GM19043 (cell line): ENCODE results near the gene PIEZO2.

Source experiments
- ATAC-seq: cut with Tn5 transposase; IDR thresholded peaks from one replicate; pipeline ENCODE4 v1.9.1; 2021; ENCODE audit warnings: low read depth; ENCODE audit not compliant: unreplicated experiment

Gene PIEZO2

GRCh38 chr18:11071300-11071699, 78.1 kb downstream of the PIEZO2 start:
- ATAC-seq = no peak

DNA sequence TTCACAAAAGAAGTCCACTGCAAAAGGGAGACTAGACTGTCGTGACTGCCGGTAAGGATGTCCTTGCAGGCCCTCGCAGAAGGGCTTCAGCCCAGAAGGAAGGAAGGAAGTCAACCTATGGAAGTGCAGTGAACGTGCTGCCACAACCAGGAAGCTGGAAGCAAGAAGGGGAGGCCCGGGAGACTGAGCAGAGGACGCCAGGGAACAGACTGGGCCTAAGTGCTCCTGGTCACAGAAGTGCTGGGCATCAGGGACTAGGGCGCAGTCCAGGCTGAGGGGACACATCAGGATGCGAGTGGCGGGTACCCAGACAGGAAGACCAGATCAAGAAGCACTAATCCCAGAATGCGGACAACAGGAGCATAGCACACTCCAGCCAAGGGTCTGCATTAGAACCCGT, 78.8 kb downstream of the PIEZO2 start:
- ATAC-seq = no peak

DNA sequence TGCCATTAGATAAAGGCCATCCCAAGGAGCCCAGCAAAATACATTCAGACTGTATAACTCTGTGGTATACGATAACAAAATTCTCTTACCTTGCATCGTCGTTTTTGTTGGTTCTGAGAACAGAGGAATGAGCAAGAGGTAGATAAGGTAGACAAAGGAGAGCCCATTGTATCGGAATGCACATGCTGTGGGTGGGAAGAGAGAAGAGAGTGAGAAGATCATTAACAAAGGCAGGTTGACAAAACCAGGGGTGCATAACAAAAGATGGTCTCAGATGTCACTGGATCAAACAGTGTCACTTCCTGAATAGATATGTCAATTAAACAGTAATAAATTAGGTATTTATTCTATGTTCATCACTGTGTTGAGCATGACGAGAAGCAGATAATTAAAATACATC, 83.3 kb downstream of the PIEZO2 start:
- ATAC-seq = no peak

DNA sequence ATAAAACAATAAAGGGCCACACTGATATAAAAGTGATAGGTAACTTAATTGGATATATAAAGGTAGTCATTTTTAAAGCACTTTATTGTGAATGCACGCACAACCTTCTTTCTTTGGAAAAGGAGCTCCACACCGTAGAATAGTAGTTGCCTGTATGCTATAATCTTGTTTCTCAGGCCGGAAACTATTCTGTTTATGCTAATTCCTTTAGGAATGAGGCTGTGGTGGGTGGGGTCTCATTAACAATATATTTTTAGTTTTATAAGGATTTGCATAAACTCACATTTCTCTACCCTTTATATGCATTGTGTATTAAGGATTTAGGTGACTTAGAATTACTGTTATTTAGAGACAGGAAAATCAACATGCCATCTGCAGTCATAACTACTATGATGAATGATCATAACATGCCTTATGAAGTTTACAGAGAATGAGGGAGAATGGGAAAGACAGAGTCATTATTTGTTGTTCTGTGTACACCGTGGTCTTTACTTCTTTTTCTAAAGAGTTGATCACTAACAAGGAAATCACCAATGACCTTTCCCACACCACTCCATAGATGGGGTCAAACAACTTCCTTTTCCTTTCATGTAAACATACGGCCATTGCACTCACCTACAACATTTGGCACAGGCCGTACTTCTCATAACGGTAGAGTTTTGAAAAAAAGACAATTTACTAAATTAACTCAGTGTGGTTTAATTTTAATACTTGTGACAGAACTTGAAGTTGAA, 84.5 kb downstream of the PIEZO2 start:
- ATAC-seq = no peak

DNA sequence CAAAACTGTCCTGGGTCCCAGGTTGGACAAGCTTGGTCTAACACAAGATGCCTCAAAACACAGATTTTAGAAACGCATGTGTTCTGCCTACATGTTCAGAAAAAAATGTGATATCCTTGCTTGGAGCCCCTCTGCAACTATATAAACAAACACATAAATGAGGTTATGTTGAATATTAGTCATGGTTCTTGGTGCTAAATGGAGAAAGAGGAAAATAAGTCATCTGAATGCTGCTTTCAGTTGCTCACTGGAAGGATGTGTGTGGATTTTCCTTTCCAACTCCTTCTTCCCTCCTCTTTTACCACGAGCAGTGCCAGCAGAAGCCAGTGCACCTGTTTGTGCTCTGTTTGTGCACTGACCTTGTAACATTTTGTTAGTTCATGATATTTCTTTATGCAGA, 85.3 kb downstream of the PIEZO2 start:
- no peak for ATAC-seq

DNA sequence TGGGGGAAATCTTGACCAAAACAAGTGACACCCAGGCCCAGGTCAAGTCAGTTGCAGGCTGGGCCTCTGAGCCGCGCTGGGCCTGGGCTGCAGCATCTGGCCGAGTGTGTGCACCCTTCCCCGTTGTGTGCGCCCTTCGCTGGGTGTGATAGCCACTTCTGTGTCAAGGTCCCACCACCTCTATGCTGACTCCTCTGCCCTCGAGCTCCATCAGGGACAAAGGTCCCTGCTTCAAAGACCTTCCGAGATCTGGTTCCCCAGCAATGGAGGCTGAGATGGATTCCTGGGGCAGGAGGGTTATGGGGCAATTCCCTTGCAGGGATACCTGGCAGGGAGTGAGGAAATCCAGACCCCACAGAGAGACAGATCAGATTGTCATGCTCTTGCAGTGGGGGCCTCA, 93.6 kb downstream of the PIEZO2 start:
- no peak for ATAC-seq

DNA sequence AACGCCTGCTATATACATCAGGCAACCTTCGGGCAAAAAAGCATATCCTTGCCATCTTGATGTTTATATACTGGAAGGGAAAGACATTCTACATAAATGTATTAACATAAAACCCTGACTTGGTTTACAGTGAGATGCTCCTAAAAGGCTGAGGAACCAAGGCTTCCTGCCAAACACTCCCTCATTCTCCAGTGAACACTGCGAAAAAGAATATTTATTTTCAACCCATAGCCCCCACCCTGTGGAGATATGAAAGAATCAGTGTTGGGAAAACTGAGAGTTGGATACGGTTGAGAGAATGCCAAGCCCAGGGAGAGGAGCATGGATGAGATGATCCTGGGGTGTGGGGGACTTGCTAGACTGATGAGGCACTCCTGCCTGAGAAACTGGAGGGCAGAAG, 94.9 kb downstream of the PIEZO2 start:
- ATAC-seq = no peak

DNA sequence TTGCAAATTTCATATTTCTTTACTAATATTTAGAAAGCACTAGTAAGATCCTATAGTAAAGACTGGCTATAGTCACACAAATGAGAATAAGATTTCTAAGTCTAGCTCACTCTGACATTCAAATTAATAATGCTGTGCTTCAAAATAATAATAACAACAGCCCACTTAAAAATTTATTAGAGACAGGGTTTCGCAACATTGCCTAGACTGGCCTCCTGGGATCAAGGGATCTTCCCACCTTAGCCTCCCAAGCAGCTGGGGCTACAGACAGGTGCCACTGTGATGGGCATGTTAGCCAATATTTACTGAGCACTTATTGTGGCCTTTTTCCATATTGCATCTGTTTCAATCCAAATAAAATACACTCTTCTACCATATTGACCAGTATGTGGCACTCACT, 96.1 kb downstream of the PIEZO2 start:
- no peak for ATAC-seq

DNA sequence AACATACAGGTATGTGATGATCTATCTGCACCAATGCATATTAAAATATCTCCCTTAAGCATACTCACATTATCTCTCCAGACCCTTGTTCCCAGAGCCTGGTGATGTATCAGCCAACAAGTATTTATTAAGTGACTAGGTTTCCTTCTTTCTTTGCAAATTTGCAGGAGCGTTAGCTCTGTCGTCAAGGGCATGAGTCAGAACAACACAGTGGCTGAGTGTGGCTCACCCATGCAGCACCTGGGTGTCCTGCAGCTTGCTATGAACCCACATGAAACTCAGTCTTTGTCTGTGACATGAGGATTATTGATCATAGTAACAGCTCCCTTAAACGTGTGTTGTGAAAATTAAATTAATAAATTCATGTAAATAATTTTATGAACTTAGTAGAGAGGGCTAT, 96.6 kb downstream of the PIEZO2 start:
- no peak for ATAC-seq

- no peak for ATAC-seq
These were observed 97.9 kb downstream of the PIEZO2 start for GRCh38 chr18:11051462-11051861.

DNA sequence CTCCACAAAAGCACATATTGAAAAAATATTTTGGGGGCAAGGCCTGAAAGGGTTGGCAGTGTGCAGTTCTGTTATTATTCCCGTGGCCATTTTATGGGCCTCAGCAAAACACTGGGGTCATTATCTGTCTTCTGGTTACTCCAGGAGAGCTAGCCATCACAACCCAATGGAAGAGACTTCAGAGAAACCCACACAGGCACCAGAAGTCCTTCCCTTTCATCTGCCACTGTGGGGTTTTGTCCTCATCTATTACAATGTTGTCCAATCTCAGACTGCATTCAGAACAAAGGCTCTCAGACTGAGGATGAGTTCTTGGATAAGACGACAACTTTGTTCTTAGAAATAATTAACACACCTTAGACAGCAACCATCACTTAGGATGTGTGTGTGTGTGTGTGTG, 98.4 kb downstream of the PIEZO2 start:
- ATAC-seq = no peak

DNA sequence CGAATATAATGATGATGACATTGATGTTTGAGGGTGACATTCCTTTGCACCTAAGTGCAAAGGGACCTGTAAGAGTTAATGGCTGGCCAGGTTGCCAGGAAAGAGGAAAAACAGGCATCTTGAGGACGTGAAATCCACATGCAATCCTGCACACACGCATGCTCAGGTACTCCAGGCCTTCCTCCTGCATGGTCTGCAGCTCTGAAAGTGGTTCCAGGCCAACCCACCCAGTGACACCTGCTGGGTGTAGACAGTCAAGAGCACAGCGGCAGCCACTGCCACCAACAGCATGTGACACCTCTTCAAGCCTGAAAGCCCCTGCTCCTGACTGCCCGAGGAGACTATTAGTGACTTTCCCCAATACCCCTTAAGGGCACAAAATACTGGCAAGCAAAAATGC, 101.6 kb downstream of the PIEZO2 start:
- no peak for ATAC-seq

- no peak for ATAC-seq
These were observed 102.2 kb downstream of the PIEZO2 start for GRCh38 chr18:11047156-11047555.

DNA sequence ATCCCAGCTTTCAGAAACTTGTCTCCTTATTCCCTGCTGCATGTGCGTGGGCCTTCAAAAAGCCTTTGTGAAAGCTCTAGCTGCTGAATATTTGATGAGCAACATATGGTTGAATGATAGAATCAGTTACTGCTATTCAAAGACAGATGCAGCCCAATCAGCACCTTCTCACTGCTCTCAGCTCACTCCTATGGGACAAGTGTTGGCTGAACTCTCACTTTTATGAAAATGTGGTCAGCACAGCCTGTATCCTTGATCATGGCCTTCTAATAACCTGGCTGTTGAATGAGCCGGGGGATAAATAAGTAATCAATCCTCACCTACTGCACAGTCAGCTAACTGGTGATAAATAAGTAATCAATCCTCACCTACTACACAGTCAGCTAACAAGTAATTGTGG, 103.2 kb downstream of the PIEZO2 start:
- no peak for ATAC-seq

GRCh38 chr18:11043694-11044093, 105.7 kb downstream of the PIEZO2 start:
- ATAC-seq = no peak

DNA sequence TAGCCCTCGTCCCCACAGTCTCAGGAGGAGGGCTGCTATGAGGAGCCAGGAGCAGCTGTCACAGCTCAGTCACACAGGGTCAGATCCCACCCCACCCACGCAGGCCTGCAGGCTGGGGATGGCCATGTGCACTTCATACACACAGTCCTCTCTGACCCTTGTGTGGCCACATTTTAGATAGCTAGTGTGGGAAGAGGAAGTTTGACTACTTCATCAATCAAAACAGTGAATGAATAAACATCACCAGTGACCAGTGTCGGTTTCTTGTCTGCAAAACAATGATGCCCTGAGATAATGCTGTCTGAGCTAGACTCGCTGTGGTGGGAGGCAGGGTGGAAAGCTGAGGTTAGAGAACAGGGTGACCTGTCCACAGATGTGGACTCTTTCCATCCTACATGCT, 107.1 kb downstream of the PIEZO2 start:
- no peak for ATAC-seq

DNA sequence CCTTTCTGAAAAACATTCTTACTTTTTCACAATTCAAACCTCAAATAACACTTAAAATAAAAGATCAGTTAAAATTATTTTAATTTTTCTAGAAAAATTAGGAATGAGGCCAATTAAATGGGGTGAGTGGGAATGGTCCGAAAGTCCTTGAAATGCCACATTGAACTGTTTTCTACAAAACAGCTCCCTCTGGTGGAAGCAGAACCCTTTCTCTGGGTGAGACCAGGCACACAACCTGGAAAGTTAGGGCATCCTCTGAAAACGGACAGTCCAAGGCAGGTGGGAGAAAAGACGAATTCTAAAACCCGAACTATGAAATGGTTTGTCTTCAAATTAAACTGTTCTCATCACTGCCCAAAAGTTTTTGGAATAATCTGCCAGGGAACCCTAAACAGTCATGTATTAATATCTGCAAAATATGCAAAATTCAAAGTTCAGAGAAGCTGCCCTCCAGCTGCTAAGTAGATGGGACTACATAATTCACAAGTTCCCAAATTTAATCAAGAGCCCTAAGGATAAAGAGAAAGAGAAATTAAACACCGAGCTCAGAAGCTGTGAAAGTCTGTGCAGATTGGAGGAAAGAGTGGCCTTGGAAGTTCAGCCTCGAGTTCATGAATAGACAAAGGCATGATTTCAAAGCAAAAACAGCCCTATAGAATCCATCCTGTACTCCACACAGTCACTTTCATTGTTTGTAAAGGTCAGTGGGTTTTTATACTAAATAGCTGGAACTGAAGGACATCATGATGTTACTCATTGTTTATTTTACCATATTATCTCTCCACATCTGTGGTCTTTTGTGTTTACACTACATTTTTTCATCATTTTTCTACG, 108.3 kb downstream of the PIEZO2 start:
- no peak for ATAC-seq

DNA sequence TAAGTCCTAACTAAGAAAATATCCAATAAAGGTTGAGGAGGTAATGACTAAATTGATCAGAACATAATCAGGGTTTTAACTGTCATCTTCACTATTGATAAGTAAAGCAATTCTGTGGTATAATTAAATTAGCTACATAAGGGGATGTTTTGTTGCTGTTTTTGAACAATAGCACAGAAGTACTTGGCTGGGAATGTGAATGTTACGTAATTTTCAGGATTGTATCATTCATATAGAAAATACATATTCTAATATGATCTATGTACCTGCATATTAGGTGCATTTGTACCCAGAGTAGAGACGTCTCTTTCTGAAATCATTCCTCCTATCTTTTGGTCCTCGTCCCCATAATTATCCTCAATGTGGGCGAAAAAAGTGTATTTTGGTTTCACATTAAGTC, 109.0 kb downstream of the PIEZO2 start:
- no peak for ATAC-seq

GRCh38 chr18:11037533-11038240, 111.7 kb downstream of the PIEZO2 start:
- ATAC-seq = no peak

GRCh38 chr18:11035814-11036495, 113.4 kb downstream of the PIEZO2 start:
- no peak for ATAC-seq

- no peak for ATAC-seq
These were observed 114.0 kb downstream of the PIEZO2 start for GRCh38 chr18:11035376-11035775.
